HL-60 (cell line): ENCODE data around the gene CRTC1.

Experiments used
- DNase-seq, 2 experiments: peaks; one replicate each; pipeline ENCODE4 v3.0.0-alpha.2; 2010 to 2020; ENCODE audit warnings: low read depth in 1 of 2, low spot score in 1 of 2
- H3K27ac ChIP-seq: fragments of 250-450 bp; sonication (Bioruptor Pico); replicated peaks from 2 replicates; pipeline ENCODE4 v1.5.1; 2020; ENCODE audit warnings: mild to moderate bottlenecking, moderate library complexity
- H3K27me3 ChIP-seq: fragments of 250-450 bp; sonication (Bioruptor Pico); 2 replicates; pipeline ENCODE4 v1.5.1; 2021; ENCODE audit warnings: mild to moderate bottlenecking, moderate library complexity; ENCODE audit not compliant: insufficient read depth, poor library complexity, severe bottlenecking
- H3K4me3 ChIP-seq: replicated peaks from 2 replicates; pipeline ENCODE4 v1.5.1; 2011; ENCODE audit warnings: mild to moderate bottlenecking, control low read depth, low read length; ENCODE audit not compliant: insufficient read depth
- GABPA ChIP-seq: IDR thresholded peaks from 2 replicates; pipeline ENCODE4 v1.6.1; 2012; ENCODE audit warnings: low read depth
- POLR2AphosphoS5 ChIP-seq: IDR thresholded peaks from 2 replicates; pipeline ENCODE4 v1.6.1; 2012; ENCODE audit warnings: low read depth
- SPI1 ChIP-seq: IDR thresholded peaks from 2 replicates; pipeline ENCODE4 v1.6.1; 2012; ENCODE audit warnings: low read depth, mild to moderate bottlenecking, borderline replicate concordance
- TF ChIP-seq, protein P1 (sequence below): IDR thresholded peaks from one replicate; pipeline ENCODE4 v1.5.1; 2011; ENCODE audit warnings: low read length, control low read depth, inconsistent platforms; ENCODE audit not compliant: insufficient read depth
- TF ChIP-seq, protein P2 (sequence below): IDR thresholded peaks from 2 replicates; pipeline ENCODE4 v1.6.1; 2012; ENCODE audit warnings: low read depth; ENCODE audit not compliant: insufficient replicate concordance

Gene CRTC1

DNA sequence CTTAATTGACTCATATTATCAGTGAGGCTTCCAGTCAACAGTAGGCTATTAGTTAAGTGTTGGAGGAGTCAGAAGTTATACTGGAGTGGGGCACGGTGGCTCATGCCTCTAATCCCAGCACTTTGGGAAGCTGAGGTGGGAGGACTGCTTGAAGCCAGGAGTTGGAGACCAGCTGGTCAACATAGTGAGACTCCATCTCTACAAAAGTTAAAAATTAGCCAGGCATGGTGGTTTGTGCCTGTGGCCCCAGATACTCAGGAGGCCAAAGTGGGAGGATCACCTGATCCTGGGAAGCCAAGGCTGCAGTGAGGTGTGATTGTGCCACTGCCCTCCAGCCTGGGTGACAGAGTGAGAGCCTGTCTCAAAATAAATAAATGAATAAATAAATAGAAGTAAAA is 54.5 kb downstream of the CRTC1 start:
- Histone ChIP-seq H3K27me3 (no peaks in the 10 kb centered on the region), H3K4me3 (no peak overlapping the region), H3K27ac (no peak overlapping the region)
- no peak for TF ChIP-seq SPI1
- no peak for TF ChIP-seq GABPA
- no peak for DNase-seq

DNA sequence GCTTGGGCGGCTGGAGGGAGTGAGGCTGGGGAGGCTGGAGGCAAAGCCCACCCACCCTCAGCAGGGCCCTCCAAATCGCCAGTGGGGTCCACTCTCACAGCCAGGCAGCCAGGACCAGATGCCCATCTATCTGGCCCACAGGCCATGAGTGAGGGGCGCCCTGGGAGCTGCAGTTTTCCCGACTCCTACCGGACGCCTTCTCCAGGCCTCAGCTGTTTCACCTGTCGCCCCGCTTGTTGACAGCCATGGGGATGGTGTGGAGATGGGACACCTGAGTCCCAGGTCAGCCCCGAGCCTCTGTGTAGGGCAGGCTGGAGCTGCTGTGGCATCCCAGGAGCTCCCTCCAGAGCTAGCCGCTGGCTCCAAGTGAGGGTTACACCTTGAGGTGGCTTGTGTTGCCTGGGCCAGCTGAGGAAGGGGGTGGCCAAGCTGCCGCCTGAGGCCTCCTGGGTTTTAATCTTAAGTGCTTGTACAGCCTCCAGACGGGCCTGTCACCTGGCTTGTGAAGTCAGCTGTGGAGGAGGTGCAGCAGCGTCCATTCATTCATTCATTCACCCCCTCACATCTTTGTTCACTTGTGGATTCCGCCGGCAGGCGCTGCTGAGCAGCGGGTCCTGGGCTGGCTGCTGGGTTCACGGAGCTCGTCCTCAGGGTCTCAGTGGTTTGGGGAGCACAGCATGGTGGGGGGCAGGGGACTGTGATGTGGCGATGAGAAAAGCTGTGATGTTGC is 55.6 kb downstream of the CRTC1 start:
- no peak overlapping the region for H3K4me3 ChIP-seq
- no peak for TF ChIP-seq GABPA
- TF ChIP-seq, protein P1, sequence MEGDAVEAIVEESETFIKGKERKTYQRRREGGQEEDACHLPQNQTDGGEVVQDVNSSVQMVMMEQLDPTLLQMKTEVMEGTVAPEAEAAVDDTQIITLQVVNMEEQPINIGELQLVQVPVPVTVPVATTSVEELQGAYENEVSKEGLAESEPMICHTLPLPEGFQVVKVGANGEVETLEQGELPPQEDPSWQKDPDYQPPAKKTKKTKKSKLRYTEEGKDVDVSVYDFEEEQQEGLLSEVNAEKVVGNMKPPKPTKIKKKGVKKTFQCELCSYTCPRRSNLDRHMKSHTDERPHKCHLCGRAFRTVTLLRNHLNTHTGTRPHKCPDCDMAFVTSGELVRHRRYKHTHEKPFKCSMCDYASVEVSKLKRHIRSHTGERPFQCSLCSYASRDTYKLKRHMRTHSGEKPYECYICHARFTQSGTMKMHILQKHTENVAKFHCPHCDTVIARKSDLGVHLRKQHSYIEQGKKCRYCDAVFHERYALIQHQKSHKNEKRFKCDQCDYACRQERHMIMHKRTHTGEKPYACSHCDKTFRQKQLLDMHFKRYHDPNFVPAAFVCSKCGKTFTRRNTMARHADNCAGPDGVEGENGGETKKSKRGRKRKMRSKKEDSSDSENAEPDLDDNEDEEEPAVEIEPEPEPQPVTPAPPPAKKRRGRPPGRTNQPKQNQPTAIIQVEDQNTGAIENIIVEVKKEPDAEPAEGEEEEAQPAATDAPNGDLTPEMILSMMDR = no peak
- TF ChIP-seq, protein P2, sequence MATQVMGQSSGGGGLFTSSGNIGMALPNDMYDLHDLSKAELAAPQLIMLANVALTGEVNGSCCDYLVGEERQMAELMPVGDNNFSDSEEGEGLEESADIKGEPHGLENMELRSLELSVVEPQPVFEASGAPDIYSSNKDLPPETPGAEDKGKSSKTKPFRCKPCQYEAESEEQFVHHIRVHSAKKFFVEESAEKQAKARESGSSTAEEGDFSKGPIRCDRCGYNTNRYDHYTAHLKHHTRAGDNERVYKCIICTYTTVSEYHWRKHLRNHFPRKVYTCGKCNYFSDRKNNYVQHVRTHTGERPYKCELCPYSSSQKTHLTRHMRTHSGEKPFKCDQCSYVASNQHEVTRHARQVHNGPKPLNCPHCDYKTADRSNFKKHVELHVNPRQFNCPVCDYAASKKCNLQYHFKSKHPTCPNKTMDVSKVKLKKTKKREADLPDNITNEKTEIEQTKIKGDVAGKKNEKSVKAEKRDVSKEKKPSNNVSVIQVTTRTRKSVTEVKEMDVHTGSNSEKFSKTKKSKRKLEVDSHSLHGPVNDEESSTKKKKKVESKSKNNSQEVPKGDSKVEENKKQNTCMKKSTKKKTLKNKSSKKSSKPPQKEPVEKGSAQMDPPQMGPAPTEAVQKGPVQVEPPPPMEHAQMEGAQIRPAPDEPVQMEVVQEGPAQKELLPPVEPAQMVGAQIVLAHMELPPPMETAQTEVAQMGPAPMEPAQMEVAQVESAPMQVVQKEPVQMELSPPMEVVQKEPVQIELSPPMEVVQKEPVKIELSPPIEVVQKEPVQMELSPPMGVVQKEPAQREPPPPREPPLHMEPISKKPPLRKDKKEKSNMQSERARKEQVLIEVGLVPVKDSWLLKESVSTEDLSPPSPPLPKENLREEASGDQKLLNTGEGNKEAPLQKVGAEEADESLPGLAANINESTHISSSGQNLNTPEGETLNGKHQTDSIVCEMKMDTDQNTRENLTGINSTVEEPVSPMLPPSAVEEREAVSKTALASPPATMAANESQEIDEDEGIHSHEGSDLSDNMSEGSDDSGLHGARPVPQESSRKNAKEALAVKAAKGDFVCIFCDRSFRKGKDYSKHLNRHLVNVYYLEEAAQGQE = no peak
- TF ChIP-seq SPI1 = no peak
- no peak for TF ChIP-seq POLR2AphosphoS5
- no peaks in the 10 kb centered on the region for H3K27me3 ChIP-seq
- H3K27ac ChIP-seq = no peak overlapping the region
- no peak for DNase-seq

DNA sequence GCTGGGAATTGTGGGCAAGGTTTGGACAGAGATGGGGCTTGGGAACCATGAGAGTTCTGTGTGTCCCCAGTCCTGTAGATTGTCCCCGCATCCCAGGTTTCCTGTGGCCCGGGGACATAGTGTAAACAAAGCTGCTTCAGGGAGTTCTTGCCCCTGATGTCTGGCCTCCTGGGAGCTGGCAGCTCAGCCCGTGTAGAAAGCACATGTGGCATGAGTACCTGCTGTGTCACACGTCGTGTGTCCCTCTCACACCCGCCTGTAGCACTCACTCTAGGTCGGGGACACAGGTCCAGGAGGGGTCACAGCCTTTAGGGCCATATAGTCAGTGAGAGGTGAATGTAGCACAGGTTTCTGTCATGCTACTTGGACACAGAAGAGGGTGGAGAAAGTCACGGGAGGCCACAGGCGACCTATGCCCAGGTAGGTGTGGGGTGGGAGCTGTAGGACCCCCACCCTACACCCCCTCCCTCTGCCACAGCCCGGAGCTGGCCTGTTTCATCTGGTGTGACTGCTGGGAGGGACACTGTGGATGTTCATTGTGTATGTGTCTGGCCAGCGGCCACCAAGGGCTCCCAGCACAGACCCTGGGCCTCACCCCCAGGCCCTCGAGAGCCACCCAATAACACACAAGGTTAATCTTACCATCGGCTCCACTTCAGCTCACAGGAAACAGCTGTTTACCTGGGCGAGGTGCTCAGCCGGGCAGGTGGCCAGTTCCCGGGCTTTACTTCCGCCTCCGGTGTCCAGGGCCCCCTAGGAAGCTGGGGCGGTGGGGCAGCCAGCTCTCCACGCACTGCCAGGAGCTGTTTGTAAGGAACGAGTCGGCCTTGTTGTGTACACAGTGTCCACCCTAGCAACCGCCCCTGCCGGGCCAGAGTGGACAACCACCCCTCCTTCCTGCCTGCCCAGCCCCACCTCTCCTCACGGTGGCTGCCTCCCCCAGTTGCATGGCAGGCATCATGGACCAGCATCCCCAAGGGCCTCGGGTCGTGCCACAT is 57.9 kb downstream of the CRTC1 start:
- no peak for DNase-seq
- Histone ChIP-seq H3K27me3 (no peaks in the 10 kb centered on the region), H3K27ac (no peak overlapping the region), H3K4me3 (no peak overlapping the region)
- TF ChIP-seq SPI1 (no peak), GABPA (no peak), POLR2AphosphoS5 (no peak)
- TF ChIP-seq, protein P2 = no peak
- TF ChIP-seq, protein P1 = no peak

DNA sequence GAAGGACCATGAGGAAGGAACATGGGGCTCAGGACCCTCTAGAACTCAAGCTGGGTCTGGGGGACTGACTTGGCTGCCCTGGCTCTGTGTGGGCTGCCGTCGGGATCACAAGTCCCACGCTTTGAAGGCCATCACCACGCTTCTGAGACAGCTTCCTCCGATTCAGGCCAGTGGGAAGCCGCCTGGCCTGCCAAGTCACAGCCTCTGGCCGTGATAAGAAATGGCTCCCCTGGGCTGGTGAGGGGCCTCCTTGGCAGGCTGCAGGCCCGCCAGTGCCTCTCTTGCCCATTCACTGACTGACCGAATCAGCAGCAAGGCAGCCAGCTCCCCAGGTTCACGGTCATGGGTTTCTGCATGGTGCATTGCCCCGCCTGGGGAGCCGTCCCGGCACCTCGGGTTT is 58.8 kb downstream of the CRTC1 start:
- Histone ChIP-seq H3K27me3 (no peaks in the 10 kb centered on the region), H3K27ac (no peak overlapping the region), H3K4me3 (no peak overlapping the region)
- TF ChIP-seq, protein P1 = no peak
- TF ChIP-seq SPI1 (no peak), GABPA (no peak), POLR2AphosphoS5 (no peak)
- TF ChIP-seq, protein P2 = no peak
- DNase-seq = no peak
